Motor neuron (in vitro differentiated cells): Measurements from ENCODE around the gene TLE7. TPM values are rescaled to one million over a fixed set of nuclear protein-coding genes. Genes with fewer than 3 reads are reported as not detected.
A peak's percentile ranks its signal among the peaks of the same experiment; 100 is the strongest.

Experiments
- ATAC-seq, 8 experiments: fragments of 200-7000 bp; cut with Tn5 transposase; replicated peaks in 6 of 8; 2 replicates each; pipeline ENCODE4 v1.8.0; 2021; ENCODE audit warnings: mild to moderate bottlenecking in 8 of 8, moderate library complexity in 8 of 8
- H3K27ac ChIP-seq, 2 donors: fragments of 250-450 bp; sonication (Bioruptor Pico); 2 replicates each; pipeline ENCODE4 v1.9.0; 2021; ENCODE audit warnings: antibody characterized with exemption in 2 of 2, mild to moderate bottlenecking in 2 of 2, moderate library complexity in 1 of 2
- H3K4me1 ChIP-seq, 2 donors: fragments of 250-450 bp; sonication (Bioruptor Pico); replicated peaks in 1 of 2; 2 replicates each; pipeline ENCODE4 v1.6.1; 2021; ENCODE audit warnings: antibody characterized with exemption in 2 of 2, mild to moderate bottlenecking in 2 of 2, moderate library complexity in 1 of 2
- H3K4me3 ChIP-seq, 5 donors: fragments of 250-450 bp; sonication (Bioruptor Pico); 2 replicates each; pipeline ENCODE4 v1.9.0; 2021; ENCODE audit warnings: antibody characterized with exemption in 5 of 5, mild to moderate bottlenecking in 5 of 5, moderate library complexity in 4 of 5
- WGBS, 10 experiments: fragments of 450-650 bp; shearing (Covaris generic); methylation state at CpG; one replicate each; pipeline ENCODE4 v1.0.0; 2022; 5-methylcytosine and 5-hydroxymethylcytosine counted together
- in situ Hi-C, 9 experiments: fragments of 400-800 bp; cut with MboI; loops; one replicate each; pipeline ENCODE4 v1.15.0; 2021; ENCODE audit warnings: low sequenced_read_pairs in 9 of 9, low pct_unique_long_range_greater_than_20kb in 2 of 9; ENCODE audit not compliant: unreplicated experiment in 9 of 9
- total RNA-seq, 8 experiments: library from RNA; unstranded; fragments of 300-600 nt; gene quantifications; 2 replicates each; pipeline versions ENCODE4 v1.2.3 to v1.2.4, GENCODE V29; 2022

The TLE7 gene
- total RNA-seq, 8 experiments from 2014 or later: 0.19 to 0.27 TPM; not detected in 6

DNA sequence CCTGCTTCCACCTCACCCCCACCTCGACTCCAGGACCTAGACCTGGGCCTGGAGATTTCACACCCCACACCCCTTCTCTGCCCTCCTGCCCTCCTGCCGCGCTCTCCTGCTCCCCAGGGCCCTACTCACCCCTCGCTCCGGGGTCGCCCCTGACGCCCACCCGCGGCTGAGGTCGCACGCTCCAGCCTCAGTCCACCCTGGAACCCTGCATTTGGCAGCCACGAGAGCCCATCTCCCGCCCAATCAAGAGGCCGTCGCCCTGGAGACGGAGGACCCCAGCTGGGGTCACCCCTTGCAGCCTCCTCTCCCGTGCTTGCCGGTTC lies 16.1 kb downstream of the TLE7 start:
- in situ Hi-C loops: loop anchor here in 1 of 9 experiments (25.0 kb wide), 1 partner anchor 187 kb away; no protein-coding TSS in a partner anchor
- peak overlapping the region in 1 of 2 donors; percentile 67 for H3K27ac ChIP-seq
- H3K4me1 ChIP-seq: no peaks in the 10 kb centered on the region
- WGBS, 10 experiments: 19% methylated on average over 3 of the region's 18 CpGs; no CpG with 5 or more reads in 9 of the 10 experiments
- peak in 2 of 8 experiments; percentile 65 for ATAC-seq
- peak overlapping the region; percentile 33 to 48 (median 40) for H3K4me3 ChIP-seq

GRCh38 chr16:71424626-71425025 lies 17.2 kb downstream of the TLE7 start:
- 0 to 90% (median 53%) methylated on average over 1 to 3 of the region's 6 CpGs; no CpG with 5 or more reads in 3 of the 10 experiments for WGBS, 10 experiments
- no peak overlapping the region for H3K27ac ChIP-seq
- H3K4me3 ChIP-seq: no peak overlapping the region
- no peak for ATAC-seq
- in situ Hi-C loops: loop anchor here in 4 of 9 experiments (25.0 kb wide), 1 partner anchor 188 kb away; no protein-coding TSS in a partner anchor
- no peaks in the 10 kb centered on the region for H3K4me1 ChIP-seq

DNA sequence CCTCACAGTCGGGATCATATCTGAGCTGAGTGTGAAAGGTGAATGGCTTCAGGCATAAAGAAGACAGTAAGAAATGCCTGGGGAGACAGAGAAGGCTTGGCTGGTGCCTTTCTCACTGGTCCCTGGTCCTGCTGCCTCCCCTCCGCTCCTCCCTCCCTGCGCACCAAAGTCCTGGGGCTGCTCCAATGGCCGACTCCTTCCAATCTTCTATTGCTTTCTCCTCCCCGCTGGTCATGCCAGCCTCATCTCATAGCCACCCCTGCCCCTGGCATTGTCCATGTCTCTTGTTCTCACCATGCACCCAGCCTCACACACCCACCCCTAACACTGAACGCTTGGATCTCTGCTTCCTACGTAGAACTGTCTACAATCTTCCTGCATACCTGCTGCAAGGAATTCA lies 18.0 kb downstream of the TLE7 start:
- no peak for ATAC-seq
- no peaks in the 10 kb centered on the region for H3K4me1 ChIP-seq
- 0 to 100% (median 75%) methylated on average over 1 to 6 of the region's 7 CpGs for WGBS, 10 experiments
- H3K4me3 ChIP-seq: no peak overlapping the region
- in situ Hi-C loops: loop anchor here in 3 of 9 experiments (25.0 kb wide), 1 partner anchor 188 kb away; no protein-coding TSS in a partner anchor
- H3K27ac ChIP-seq: no peak overlapping the region

DNA sequence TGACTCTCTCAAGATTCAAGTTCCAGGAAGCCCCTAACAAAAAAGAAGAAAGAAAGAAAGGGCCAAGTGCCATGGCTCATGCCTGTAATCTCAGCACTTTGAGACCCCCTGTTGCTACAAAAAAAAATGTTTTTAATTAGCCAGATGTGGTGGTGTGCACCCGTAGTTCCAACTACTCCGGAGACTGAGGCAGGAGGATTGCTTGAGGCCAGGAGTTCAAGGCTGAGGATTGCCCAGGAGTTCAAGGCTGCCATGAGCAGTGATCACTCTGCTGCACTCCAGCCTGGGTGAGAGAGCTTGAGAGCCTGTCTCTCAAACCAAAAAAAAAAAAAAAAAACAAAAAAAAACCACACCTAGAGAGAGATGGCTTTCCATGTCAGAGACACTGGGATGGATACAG lies 18.8 kb downstream of the TLE7 start:
- Histone ChIP-seq H3K4me3 (no peak overlapping the region), H3K27ac (no peak overlapping the region), H3K4me1 (no peaks in the 10 kb centered on the region)
- ATAC-seq: no peak
- WGBS, 10 experiments: 0 to 72% (median 40%) methylated on average over 1 to 2 of the region's 2 CpGs; no CpG with 5 or more reads in 3 of the 10 experiments
- in situ Hi-C loops: loop anchor here in 3 of 9 experiments (25.0 kb wide), 1 partner anchor 189 kb away; no protein-coding TSS in a partner anchor

DNA sequence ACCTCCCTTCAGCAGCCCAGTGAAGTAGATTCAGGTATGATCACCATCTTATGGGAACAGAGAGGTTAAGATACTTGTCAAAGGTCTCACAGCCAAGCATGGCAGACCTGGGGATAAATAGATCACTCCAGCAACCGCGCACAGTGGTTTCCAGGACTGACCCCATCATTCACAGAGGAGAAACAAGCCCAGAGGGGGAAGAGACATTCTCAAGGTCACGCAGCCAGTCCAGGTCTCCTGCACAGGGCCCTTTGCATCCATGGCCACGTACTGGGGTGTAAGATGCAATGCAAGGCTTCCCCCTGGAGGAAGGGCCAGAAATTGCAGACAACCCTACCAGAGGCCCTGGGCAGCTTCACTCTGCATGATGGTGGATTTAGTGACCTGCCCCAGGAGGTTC lies 19.9 kb downstream of the TLE7 start:
- Histone ChIP-seq H3K27ac (no peak overlapping the region), H3K4me3 (no peak overlapping the region), H3K4me1 (no peaks in the 10 kb centered on the region)
- WGBS, 10 experiments: 40 to 83% (median 56%) methylated on average over 1 to 3 of the region's 4 CpGs; no CpG with 5 or more reads in 6 of the 10 experiments
- in situ Hi-C loops: loop anchor here in 3 of 9 experiments (25.0 kb wide), 1 partner anchor 190 kb away; no protein-coding TSS in a partner anchor
- no peak for ATAC-seq

DNA sequence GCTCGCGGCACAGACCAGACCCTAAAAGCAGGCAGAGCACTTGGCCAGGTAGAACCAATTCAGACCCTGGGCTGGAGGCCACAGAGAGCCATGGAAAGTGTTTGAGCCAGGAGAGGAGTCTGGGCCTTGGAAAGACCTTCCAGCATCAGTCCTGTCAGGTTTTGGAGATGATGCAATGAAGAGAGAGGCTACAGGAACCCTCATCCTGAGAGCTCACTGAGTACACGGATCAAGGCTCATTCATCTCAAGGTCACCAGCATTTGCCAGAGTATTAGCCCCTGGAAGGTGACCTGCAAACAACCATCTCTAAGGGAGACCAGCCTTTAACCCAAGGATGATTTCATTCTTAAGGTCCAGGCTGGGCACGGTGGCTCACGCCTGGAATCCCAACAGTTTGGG lies 27.8 kb downstream of the TLE7 start:
- ATAC-seq: no peak
- WGBS, 10 experiments: 100% methylated on average over 1 to 2 of the region's 5 CpGs; no CpG with 5 or more reads in 7 of the 10 experiments
- no peak overlapping the region for H3K27ac ChIP-seq
- no peak overlapping the region for H3K4me3 ChIP-seq
- peaks cover 0 to 5% of the 10 kb centered on the region in 2 donors for H3K4me1 ChIP-seq
- in situ Hi-C loops: loop anchor here in 4 of 9 experiments (10.0 to 25.0 kb wide), 2 partner anchors 91 to 198 kb away; no protein-coding TSS in a partner anchor

- H3K4me1 ChIP-seq: peaks cover 0 to 5% of the 10 kb centered on the region in 2 donors
- 10 to 94% (median 56%) methylated on average over 2 to 3 of the region's 4 CpGs; no CpG with 5 or more reads in 4 of the 10 experiments for WGBS, 10 experiments
- ATAC-seq: no peak
- in situ Hi-C loops: loop anchor here in 4 of 9 experiments (10.0 to 25.0 kb wide), 2 partner anchors 91 to 199 kb away; no protein-coding TSS in a partner anchor
- no peak overlapping the region for H3K27ac ChIP-seq
- H3K4me3 ChIP-seq: no peak overlapping the region
These were observed 28.5 kb downstream of the TLE7 start for GRCh38 chr16:71413341-71413740.

GRCh38 chr16:71412270-71413160 lies 29.3 kb downstream of the TLE7 start:
- in situ Hi-C loops: loop anchor here in 4 of 9 experiments (10.0 to 25.0 kb wide), 2 partner anchors 92 to 200 kb away; no protein-coding TSS in a partner anchor
- ATAC-seq: peak; percentile 77 to 95 (median 90)
- Histone ChIP-seq H3K4me1 (peaks cover 0 to 5% of the 10 kb centered on the region in 2 donors), H3K27ac (no peak overlapping the region), H3K4me3 (peak overlapping the region in 1 of 5 donors; percentile 17)
- 0 to 25% (median 18%) methylated on average over 1 to 9 of the region's 24 CpGs; no CpG with 5 or more reads in 2 of the 10 experiments for WGBS, 10 experiments

- Histone ChIP-seq H3K4me3 (no peak overlapping the region), H3K4me1 (peaks cover 0 to 5% of the 10 kb centered on the region in 2 donors), H3K27ac (no peak overlapping the region)
- in situ Hi-C loops: loop anchor here in 4 of 9 experiments (10.0 to 25.0 kb wide), 2 partner anchors 95 to 202 kb away; no protein-coding TSS in a partner anchor
- ATAC-seq: no peak
- 60 to 82% (median 76%) methylated on average over 2 to 5 of the region's 5 CpGs; no CpG with 5 or more reads in 7 of the 10 experiments for WGBS, 10 experiments
These were observed 31.7 kb downstream of the TLE7 start for GRCh38 chr16:71410146-71410545.

DNA sequence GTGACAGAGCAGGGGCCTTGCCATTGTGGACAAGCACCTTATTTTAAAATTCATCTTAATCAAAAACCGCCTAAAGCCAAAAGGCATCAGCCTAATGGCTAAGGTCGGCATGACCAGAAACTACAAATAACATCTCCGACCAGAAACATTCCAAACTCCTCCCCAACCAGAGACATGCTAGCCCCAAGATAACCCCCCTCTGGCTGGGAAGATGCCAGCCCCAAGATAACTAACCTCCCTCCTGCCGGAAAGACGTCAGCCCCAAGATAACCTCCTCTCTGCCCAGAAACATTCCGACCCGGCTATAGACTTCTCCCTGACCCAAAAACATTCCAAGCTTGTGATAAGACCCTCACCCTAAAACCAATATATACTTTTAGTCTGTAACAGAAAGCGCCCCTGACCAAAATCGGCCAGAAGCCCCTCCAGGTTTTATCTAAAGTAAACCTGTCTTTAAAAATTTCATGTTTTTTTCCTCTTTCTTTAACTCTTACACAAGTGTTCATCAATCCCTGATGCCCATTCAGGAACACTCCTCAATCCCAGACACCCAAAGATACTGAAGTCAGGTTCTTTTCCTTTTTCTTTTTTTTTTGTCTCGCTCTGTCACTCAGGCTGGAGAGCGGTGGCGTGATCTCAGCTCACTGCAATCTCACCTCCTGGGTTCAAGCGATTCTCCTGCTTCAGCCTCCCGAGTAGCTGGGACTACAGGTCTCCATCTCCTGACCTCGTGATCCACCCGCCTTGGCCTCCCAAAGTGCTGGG lies 32.7 kb downstream of the TLE7 start:
- 31 to 92% (median 68%) methylated on average over 2 to 13 of the region's 16 CpGs for WGBS, 10 experiments
- Histone ChIP-seq H3K27ac (no peak overlapping the region), H3K4me3 (no peak overlapping the region), H3K4me1 (peaks cover 0 to 5% of the 10 kb centered on the region in 2 donors)
- no peak for ATAC-seq
- in situ Hi-C loops: loop anchor here in 3 of 9 experiments (25.0 kb wide), 1 partner anchor 203 kb away; no protein-coding TSS in a partner anchor

GRCh38 chr16:71408536-71408935 lies 33.3 kb downstream of the TLE7 start:
- no peak overlapping the region for H3K4me3 ChIP-seq
- in situ Hi-C loops: loop anchor here in 3 of 9 experiments (25.0 kb wide), 1 partner anchor 204 kb away; no protein-coding TSS in a partner anchor
- H3K27ac ChIP-seq: no peak overlapping the region
- H3K4me1 ChIP-seq: peaks cover 0 to 5% of the 10 kb centered on the region in 2 donors
- WGBS, 10 experiments: 0 to 83% (median 40%) methylated on average over 1 to 3 of the region's 3 CpGs; no CpG with 5 or more reads in 3 of the 10 experiments
- ATAC-seq: no peak

DNA sequence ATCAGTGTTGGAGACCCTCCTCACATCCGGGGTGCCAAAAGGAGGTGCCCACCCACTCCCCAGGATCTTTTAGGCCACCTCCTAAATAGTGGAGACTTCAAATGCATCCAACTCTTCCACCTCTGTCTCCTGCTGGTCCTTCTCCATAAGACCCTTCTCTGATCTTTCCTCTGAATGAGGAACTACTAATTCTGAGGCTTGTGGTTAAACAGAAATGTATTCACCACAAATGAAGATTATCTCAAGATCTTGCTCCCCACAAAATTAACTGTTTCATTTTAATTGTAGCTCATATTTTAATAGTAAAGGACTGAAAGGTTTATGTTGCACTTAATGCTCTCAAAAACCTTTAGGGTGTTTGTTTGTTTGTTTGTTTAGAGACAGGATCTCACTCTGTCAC lies 34.1 kb downstream of the TLE7 start:
- Histone ChIP-seq H3K27ac (no peak overlapping the region), H3K4me1 (peaks cover 0 to 3% of the 10 kb centered on the region in 2 donors), H3K4me3 (no peak overlapping the region)
- in situ Hi-C loops: loop anchor here in 3 of 9 experiments (25.0 kb wide), 1 partner anchor 205 kb away; no protein-coding TSS in a partner anchor
- WGBS, 10 experiments: 0 to 20% methylated on average over 1 of the region's 1 CpG; no CpG with 5 or more reads in 8 of the 10 experiments
- ATAC-seq: no peak
